ENCODE results near the gene C16orf96.
"Not testable (repeated sequence)": the region's sequence is repeated elsewhere in the genome, so short reads cannot be mapped to it uniquely, and the experiment has no call there.

The C16orf96 gene

GRCh38 chr16:4566144-4566543, 10.0 kb downstream of the C16orf96 start:
- H3K27ac ChIP-seq: no peak overlapping the region
- TF ChIP-seq ZFX (IDR thresholded peaks at IDR 0.05): no peak
- TF ChIP-seq, protein P1, sequence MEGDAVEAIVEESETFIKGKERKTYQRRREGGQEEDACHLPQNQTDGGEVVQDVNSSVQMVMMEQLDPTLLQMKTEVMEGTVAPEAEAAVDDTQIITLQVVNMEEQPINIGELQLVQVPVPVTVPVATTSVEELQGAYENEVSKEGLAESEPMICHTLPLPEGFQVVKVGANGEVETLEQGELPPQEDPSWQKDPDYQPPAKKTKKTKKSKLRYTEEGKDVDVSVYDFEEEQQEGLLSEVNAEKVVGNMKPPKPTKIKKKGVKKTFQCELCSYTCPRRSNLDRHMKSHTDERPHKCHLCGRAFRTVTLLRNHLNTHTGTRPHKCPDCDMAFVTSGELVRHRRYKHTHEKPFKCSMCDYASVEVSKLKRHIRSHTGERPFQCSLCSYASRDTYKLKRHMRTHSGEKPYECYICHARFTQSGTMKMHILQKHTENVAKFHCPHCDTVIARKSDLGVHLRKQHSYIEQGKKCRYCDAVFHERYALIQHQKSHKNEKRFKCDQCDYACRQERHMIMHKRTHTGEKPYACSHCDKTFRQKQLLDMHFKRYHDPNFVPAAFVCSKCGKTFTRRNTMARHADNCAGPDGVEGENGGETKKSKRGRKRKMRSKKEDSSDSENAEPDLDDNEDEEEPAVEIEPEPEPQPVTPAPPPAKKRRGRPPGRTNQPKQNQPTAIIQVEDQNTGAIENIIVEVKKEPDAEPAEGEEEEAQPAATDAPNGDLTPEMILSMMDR (conservative IDR thresholded peaks at IDR 0.05): no peak

GRCh38 chr16:4570086-4570485, 13.9 kb downstream of the C16orf96 start:
- TF ChIP-seq, protein P1 (conservative IDR thresholded peaks at IDR 0.05): no peak
- TF ChIP-seq ZFX (IDR thresholded peaks at IDR 0.05): no peak
- no peak overlapping the region for H3K27ac ChIP-seq

DNA sequence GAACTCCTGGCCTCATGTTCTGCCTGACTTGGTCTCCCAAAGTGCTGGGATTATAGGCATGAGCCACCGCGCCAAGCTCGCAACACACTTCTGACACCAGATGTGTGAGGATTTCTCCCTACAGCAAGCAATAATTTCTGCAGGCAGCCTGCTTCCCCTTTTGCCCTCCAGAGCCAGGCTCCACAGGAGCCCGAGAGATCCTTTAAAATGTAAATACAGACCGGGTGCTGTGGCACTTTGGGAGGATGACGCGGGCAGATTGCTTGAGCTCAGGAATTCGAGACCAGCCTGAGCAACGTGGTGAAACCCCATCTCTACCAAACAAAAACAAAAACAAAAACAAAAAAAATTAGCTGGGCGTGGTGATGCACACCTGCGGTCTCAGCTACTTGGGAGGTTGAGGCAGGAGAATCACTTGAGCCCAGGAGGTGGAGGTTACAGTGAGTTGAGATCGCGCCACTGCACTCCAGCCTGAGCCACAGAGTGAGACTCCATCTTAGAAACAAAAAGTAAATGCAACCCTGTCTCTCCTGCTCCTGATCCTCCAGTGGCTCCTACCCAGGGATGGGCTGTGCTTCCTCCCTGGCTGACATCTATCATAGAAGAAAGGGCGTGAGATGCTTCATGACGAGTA, 14.7 kb downstream of the C16orf96 start:
- TF ChIP-seq ZFX (IDR thresholded peaks at IDR 0.05): no peak
- TF ChIP-seq, protein P1 (conservative IDR thresholded peaks at IDR 0.05): no peak
- no peak overlapping the region for H3K27ac ChIP-seq

DNA sequence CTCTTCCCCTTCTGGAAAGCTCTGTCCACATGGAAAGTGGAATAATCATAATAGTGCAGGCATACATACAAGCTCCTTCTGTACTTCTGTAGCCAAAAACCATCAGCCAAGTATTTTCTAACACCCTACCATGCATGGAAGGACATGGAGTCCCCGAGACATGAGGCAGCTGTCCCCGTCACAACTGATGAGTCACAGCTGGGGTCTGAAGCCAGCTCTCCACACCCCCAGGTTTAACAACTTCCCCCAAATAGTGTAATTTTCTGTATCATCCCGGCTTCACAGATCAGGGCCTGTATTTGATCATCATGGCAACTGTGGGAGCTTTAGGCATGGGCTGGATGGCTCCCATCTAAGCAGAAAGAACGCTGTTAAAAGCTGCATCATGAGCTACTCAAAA, 16.6 kb downstream of the C16orf96 start:
- TF ChIP-seq, protein P1 (conservative IDR thresholded peaks at IDR 0.05): no peak
- no peak for TF ChIP-seq ZFX (IDR thresholded peaks at IDR 0.05)
- H3K27ac ChIP-seq: no peak overlapping the region

GRCh38 chr16:4573926-4574325, 17.8 kb downstream of the C16orf96 start:
- not testable (repeated sequence) for H3K27ac ChIP-seq

GRCh38 chr16:4574919-4575705, 19.0 kb downstream of the C16orf96 start:
- TF ChIP-seq, protein P1 (conservative IDR thresholded peaks at IDR 0.05): no peak
- TF ChIP-seq ZFX (IDR thresholded peaks at IDR 0.05): no peak

GRCh38 chr16:4576008-4576407, 19.9 kb downstream of the C16orf96 start:
- H3K27ac ChIP-seq: peak overlapping the region; percentile 52; the same call in 1 of the 2 replicates
- TF ChIP-seq, protein P1 (conservative IDR thresholded peaks at IDR 0.05): no peak
- no peak for TF ChIP-seq ZFX (IDR thresholded peaks at IDR 0.05)

More at GRCh38 chr16:4574919-4575705, 19.0 kb downstream of the C16orf96 start:
- peak overlapping the region; percentile 52; the same call in 1 of the 2 replicates for H3K27ac ChIP-seq

Measured in C4-2B (cell line).